Cardiac fibroblast (primary cell): Measurements from ENCODE around the gene PITRM1.

Source experiments
- DNase-seq, 2 donors: peaks; one replicate each; pipeline versions ENCODE4 v3.0.0 to v3.0.0-alpha.2; 2010; ENCODE audit warnings: low read depth in 2 of 2
- H3K4me3 ChIP-seq, 2 donors: replicated peaks in 1 of 2; 1 replicate in 1 of 2; 2 replicates in 1 of 2; pipeline ENCODE4 v1.5.1; 2011; ENCODE audit warnings: low read depth in 2 of 2, low read length in 2 of 2, mild to moderate bottlenecking in 2 of 2, moderate library complexity in 1 of 2
- TF ChIP-seq, protein P1 (sequence below): IDR thresholded peaks from one replicate; pipeline ENCODE4 v1.5.1; 2011; ENCODE audit warnings: low read depth, mild to moderate bottlenecking, low read length, inconsistent platforms

The PITRM1 gene

DNA sequence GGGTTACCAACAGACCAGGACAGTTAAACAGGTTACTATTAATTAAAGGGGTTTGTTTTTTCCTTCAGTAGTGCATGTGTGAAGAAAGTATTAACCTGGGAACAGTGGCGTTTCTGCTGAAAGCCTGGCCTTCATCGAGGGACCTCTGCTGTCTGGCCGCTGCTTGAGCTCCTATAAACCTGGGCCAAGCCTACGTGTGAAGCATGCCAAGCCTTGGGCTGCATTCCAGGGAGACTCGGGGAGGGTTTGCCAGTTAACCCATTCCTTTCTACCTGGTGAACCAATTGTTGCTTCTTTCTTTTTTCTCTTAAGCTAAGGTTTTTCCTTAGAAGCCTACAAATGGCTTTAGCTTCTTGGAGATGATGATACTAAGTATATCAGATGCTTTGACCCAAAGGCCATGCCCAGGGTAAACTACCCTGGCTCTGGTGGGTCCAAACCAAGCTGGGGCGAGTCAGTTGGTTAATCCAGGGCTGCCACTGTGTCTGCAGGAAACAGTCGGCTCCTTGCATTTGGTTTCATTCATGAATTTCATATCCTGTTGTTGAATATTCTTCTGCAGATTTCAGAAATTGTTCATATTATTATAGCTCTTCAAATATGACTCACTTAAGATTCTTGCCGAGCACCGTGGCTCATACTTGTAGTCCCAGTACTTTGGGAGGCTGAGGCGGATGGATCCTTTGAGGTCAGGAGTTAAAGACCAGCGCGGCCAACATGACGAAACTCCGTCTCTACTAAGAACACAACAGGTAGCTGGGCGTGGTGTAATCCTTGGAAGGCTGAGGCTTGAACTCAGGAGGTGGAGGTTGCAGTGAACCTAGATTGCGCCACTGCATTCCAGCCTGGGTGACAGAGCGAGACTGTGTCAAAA lies 81.4 kb downstream of the PITRM1 start:
- peak overlapping the region in 1 of 2 donors; percentile 7 for H3K4me3 ChIP-seq
- TF ChIP-seq, protein P1, sequence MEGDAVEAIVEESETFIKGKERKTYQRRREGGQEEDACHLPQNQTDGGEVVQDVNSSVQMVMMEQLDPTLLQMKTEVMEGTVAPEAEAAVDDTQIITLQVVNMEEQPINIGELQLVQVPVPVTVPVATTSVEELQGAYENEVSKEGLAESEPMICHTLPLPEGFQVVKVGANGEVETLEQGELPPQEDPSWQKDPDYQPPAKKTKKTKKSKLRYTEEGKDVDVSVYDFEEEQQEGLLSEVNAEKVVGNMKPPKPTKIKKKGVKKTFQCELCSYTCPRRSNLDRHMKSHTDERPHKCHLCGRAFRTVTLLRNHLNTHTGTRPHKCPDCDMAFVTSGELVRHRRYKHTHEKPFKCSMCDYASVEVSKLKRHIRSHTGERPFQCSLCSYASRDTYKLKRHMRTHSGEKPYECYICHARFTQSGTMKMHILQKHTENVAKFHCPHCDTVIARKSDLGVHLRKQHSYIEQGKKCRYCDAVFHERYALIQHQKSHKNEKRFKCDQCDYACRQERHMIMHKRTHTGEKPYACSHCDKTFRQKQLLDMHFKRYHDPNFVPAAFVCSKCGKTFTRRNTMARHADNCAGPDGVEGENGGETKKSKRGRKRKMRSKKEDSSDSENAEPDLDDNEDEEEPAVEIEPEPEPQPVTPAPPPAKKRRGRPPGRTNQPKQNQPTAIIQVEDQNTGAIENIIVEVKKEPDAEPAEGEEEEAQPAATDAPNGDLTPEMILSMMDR = no peak
- DNase-seq = peak; percentile 90 to 98

DNA sequence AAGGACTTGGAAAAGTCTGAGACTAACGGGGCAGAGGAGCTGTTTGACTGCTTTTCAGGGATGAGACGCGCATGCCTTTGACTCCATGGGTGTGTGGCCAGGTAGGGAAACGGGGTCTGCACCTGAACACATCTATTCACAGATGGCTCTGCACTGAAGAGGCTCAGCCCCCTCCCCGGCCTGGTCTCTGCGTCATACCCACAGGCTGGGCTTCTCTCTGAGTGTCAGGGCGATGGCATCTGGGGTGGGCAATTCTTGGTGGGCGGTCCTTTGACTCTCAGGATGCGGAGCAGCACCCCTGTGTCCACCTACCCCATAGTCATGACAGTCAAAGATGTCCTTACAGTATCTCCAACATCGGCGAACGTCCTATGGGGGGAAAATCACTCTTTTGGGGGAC lies 82.2 kb downstream of the PITRM1 start:
- TF ChIP-seq, protein P1 = no peak
- no peak overlapping the region for H3K4me3 ChIP-seq
- no peak for DNase-seq
